ENCODE results near the gene FXYD2. TPM values are rescaled to one million over a fixed set of nuclear protein-coding genes. Genes with fewer than 3 reads are reported as not detected.

The FXYD2 gene
- total and polyA plus RNA-seq, 2 of the 4 experiments (the other 2 are of a cell fraction): 0.09 TPM; not detected in 1

GRCh38 chr11:117816846-117817367 is 7.6 kb downstream of the FXYD2 start:
- Histone ChIP-seq H2BK20ac (ENCODE audit: low read depth, low read length) (no peak overlapping the region), H2BK15ac (ENCODE audit: low read depth, low read length) (no peak overlapping the region), H3K36me3 (ENCODE audit: control insufficient read depth, insufficient read depth, low read length) (no peaks in the 10 kb centered on the region), H4K91ac (ENCODE audit: insufficient read depth, low read depth, low read length) (no peak overlapping the region), H3K23ac (ENCODE audit: low read depth, low read length) (no peak overlapping the region), H2AFZ (replicated peaks; ENCODE audit: low read length, poor library complexity) (peak overlapping the region; percentile 8), H3K9me3 (ENCODE audit: control insufficient read depth, insufficient read depth, low read length) (no peaks in the 10 kb centered on the region), H3K56ac (ENCODE audit: extremely low read depth, insufficient read depth, low read length) (no peak overlapping the region), H2BK5ac (ENCODE audit: low read depth, low read length, poor library complexity, severe bottlenecking) (no peak overlapping the region), H4K8ac (ENCODE audit: low read depth in 2 of 2, low read length in 2 of 2) (no peak overlapping the region), H3K79me1 (ENCODE audit: low read depth in 1 of 2, low read length in 2 of 2) (no peaks in the 10 kb centered on the region), H3K4me3 (ENCODE audit: insufficient read depth, low read depth, low read length) (no peak overlapping the region), H3K9me1 (ENCODE audit: insufficient read depth, low read length) (no peaks in the 10 kb centered on the region), H3K27me3 (ENCODE audit: control insufficient read depth, insufficient read depth, low read length) (no peaks in the 10 kb centered on the region), H2BK120ac (ENCODE audit: low read depth, low read length) (no peak overlapping the region), H3K4me1 (ENCODE audit: control insufficient read depth, insufficient read depth, low read length) (peaks cover 2% of the 10 kb centered on the region; the same call in 1 of the 2 replicates), H4K20me1 (ENCODE audit: insufficient read depth, low read length) (no peaks in the 10 kb centered on the region), H2AK5ac (ENCODE audit: low read depth, low read length) (no peak overlapping the region), H3K18ac (ENCODE audit: low read depth, low read length) (no peak overlapping the region), H2AK9ac (replicated peaks; ENCODE audit: low read depth, low read length, poor library complexity) (no peak overlapping the region), H4K5ac (ENCODE audit: low read depth, low read length) (no peak overlapping the region), H3K4me2 (ENCODE audit: low read depth, low read length) (no peak overlapping the region), H3K4ac (ENCODE audit: low read depth, low read length) (no peak overlapping the region), H3K27ac (ENCODE audit: insufficient read depth, low read length) (no peak overlapping the region), H3K9ac (ENCODE audit: low read depth, low read length) (no peak overlapping the region), H3K14ac (replicated peaks; ENCODE audit: low read depth, low read length) (no peak overlapping the region)
- 72% methylated on average over 2 of the region's 5 CpGs; no CpG with 5 or more reads in 1 of the 2 experiments for WGBS, 2 experiments (ENCODE audit: extremely low coverage in 2 of 2, insufficient read length in 1 of 2)
- dilution Hi-C loops (cut with HindIII; ENCODE audit: low sequenced_read_pairs, unreplicated experiment): no loop called here
- TF ChIP-seq RAD21 (IDR thresholded peaks at IDR 0.05; ENCODE audit: low read length) (no peak), NFE2L2 (IDR thresholded peaks at IDR 0.05; ENCODE audit: low read depth, low read length) (no peak)
- DNase-seq (no peak), ATAC-seq (ENCODE audit: low read depth) (no peak)
- POLR2A ChIA-PET (ENCODE audit: unreplicated experiment): no interaction called here
- intact Hi-C loops (cut with micrococcal nuclease): loop anchor here (1.0 kb wide), 3 partner anchors 10 to 391 kb away; no protein-coding TSS in a partner anchor
- BruUV-seq (replicated peaks): no TSS peak
- in situ Hi-C loops (cut with MboI; ENCODE audit: low sequenced_read_pairs): no loop called here
- CTCF ChIA-PET: interaction anchor here (0.6 to 2.6 kb wide), 15 partner anchors 9 to 490 kb away, joined by 3 to 17 read pairs (median 4); partner anchors contain the start of gene CEP164

All from IMR-90 (cell line).